ENCODE measurements around the gene EIPR1. TPM values are rescaled to one million over a fixed set of nuclear protein-coding genes. Genes with fewer than 3 reads are reported as not detected.
A peak's percentile ranks its signal among the peaks of the same experiment; 100 is the strongest.

Gene EIPR1
- total and polyA plus RNA-seq, 2 of the 4 experiments (the other 2 are of a cell fraction): 46.5 to 67.4 TPM

GRCh38 chr2:3386448-3386958 lies 8.9 kb upstream of the EIPR1 start:
- H3K36me3 ChIP-seq (ENCODE audit: control insufficient read depth, insufficient read depth, low read length): peaks cover 27% of the 10 kb centered on the region
- H3K4ac ChIP-seq (ENCODE audit: low read depth, low read length): peak overlapping the region; percentile 88
- 0 out of 2 replicates have a peak overlapping the region, but pooled peaks have one; percentile 4 for H2BK20ac ChIP-seq (ENCODE audit: low read depth, low read length)
- TF ChIP-seq POLR2A (IDR thresholded peaks at IDR 0.05; ENCODE audit: low read depth, low read length) (no peak), USF2 (IDR thresholded peaks at IDR 0.05; ENCODE audit: low read depth, low read length) (no peak), RCOR1 (IDR thresholded peaks at IDR 0.05; ENCODE audit: insufficient replicate concordance, low read length) (no peak), RFX5 (IDR thresholded peaks at IDR 0.05; ENCODE audit: low read depth, low read length) (no peak), MXI1 (IDR thresholded peaks at IDR 0.05; ENCODE audit: borderline replicate concordance, low read depth, low read length) (no peak), MAFK (IDR thresholded peaks at IDR 0.05; ENCODE audit: low read depth, low read length) (no peak), MAZ (IDR thresholded peaks at IDR 0.05; ENCODE audit: borderline replicate concordance, low read depth, low read length) (no peak), RAD21 (IDR thresholded peaks at IDR 0.05; ENCODE audit: low read length) (no peak)
- in situ Hi-C loops (cut with MboI; ENCODE audit: low sequenced_read_pairs): no loop called here
- CTCF ChIA-PET: interaction anchor here (1.0 kb wide), 1 partner anchor 9 kb away, joined by 3 read pairs; no protein-coding TSS in a partner anchor
- H2BK120ac ChIP-seq (ENCODE audit: low read depth, low read length): peak overlapping the region; percentile 55
- peak overlapping the region; percentile 47; the same call in 1 of the 2 replicates for H3K56ac ChIP-seq (ENCODE audit: extremely low read depth, insufficient read depth, low read length)
- peak overlapping the region; percentile 11; the same call in 1 of the 2 replicates for H3K4me3 ChIP-seq (ENCODE audit: insufficient read depth, low read depth, low read length)
- peak overlapping the region; percentile 73 for H4K5ac ChIP-seq (ENCODE audit: low read depth, low read length)
- peak overlapping the region; percentile 81 for H2BK5ac ChIP-seq (ENCODE audit: low read depth, low read length, poor library complexity, severe bottlenecking)
- peaks cover 24% of the 10 kb centered on the region for H4K20me1 ChIP-seq (ENCODE audit: insufficient read depth, low read length)
- intact Hi-C loops (cut with micrococcal nuclease): no loop called here
- no peaks in the 10 kb centered on the region for H3K27me3 ChIP-seq (ENCODE audit: control insufficient read depth, insufficient read depth, low read length)
- no peaks in the 10 kb centered on the region for H3K9me3 ChIP-seq (ENCODE audit: control insufficient read depth, insufficient read depth, low read length)
- peak overlapping the region; percentile 71; the same call in 1 of the 2 replicates for H4K91ac ChIP-seq (ENCODE audit: insufficient read depth, low read depth, low read length)
- WGBS, 2 experiments (ENCODE audit: extremely low coverage in 2 of 2, insufficient read length in 1 of 2): no CpG with 5 or more reads among the region's 10 CpGs
- peak overlapping the region in 1 of 2 experiments; percentile 72; a peak in 2 of 4 replicates for H4K8ac ChIP-seq (ENCODE audit: low read depth in 2 of 2, low read length in 2 of 2)
- H3K27ac ChIP-seq (ENCODE audit: insufficient read depth, low read length): peak overlapping the region; percentile 94; the same call in 1 of the 2 replicates
- H2AK9ac ChIP-seq (replicated peaks; ENCODE audit: low read depth, low read length, poor library complexity): peak overlapping the region; percentile 75
- dilution Hi-C loops (cut with HindIII; ENCODE audit: low sequenced_read_pairs, unreplicated experiment): no loop called here
- peaks cover 7 to 40% of the 10 kb centered on the region in 2 experiments for H3K79me1 ChIP-seq (ENCODE audit: low read depth in 1 of 2, low read length in 2 of 2)
- DNase-seq (peak; percentile 59), ATAC-seq (ENCODE audit: low read depth) (peak; percentile 90)
- peak overlapping the region; percentile 70; the same call in 1 of the 3 replicates for H2BK15ac ChIP-seq (ENCODE audit: low read depth, low read length)
- peak overlapping the region; percentile 63 for H3K18ac ChIP-seq (ENCODE audit: low read depth, low read length)
- BruUV-seq (replicated peaks): no TSS peak
- H2AFZ ChIP-seq (replicated peaks; ENCODE audit: low read length, poor library complexity): peak overlapping the region; percentile 61
- H2AK5ac ChIP-seq (ENCODE audit: low read depth, low read length): peak overlapping the region; percentile 78; the same call in 1 of the 2 replicates
- peaks cover 3% of the 10 kb centered on the region; the same call in 1 of the 2 replicates for H3K9me1 ChIP-seq (ENCODE audit: insufficient read depth, low read length)
- H3K14ac ChIP-seq (replicated peaks; ENCODE audit: low read depth, low read length): peak overlapping the region; percentile 94
- H3K23ac ChIP-seq (ENCODE audit: low read depth, low read length): peak overlapping the region; percentile 91; the same call in 1 of the 2 replicates
- POLR2A ChIA-PET (ENCODE audit: unreplicated experiment): interaction anchor here (0.6 to 0.9 kb wide), 2 partner anchors 9 to 36 kb away, joined by 3 to 5 read pairs; partner anchors contain the start of gene EIPR1
- H3K4me2 ChIP-seq (ENCODE audit: low read depth, low read length): peak overlapping the region; percentile 90
- H3K4me1 ChIP-seq (ENCODE audit: control insufficient read depth, insufficient read depth, low read length): peaks cover 4% of the 10 kb centered on the region
- peak overlapping the region; percentile 65; the same call in 1 of the 2 replicates for H3K9ac ChIP-seq (ENCODE audit: low read depth, low read length)

Measured in IMR-90 (cell line).